PC-9 (cell line): ENCODE data around the gene LEKR1.

Experiments
- CTCF ChIP-seq: fragments of 200-600 bp; sonication (generic); conservative IDR thresholded peaks from 2 replicates; pipeline ENCODE4 v1.6.1; 2017; ENCODE audit warnings: mixed run types, antibody characterized with exemption, mild to moderate bottlenecking, moderate library complexity
- EZH2 ChIP-seq: fragments of 200-600 bp; sonication (generic); IDR thresholded peaks from 2 replicates; pipeline ENCODE4 v1.8.0; 2017; ENCODE audit warnings: antibody characterized with exemption, low read depth

- TF ChIP-seq CTCF (no peak), EZH2 (no peak)
Observed at GRCh38 chr3:157058392-157059071, 232.4 kb downstream of the LEKR1 start.
